H9 (cell line): ENCODE measurements around the gene CRYBB1. TPM values are rescaled to one million over a fixed set of nuclear protein-coding genes. Genes with fewer than 3 reads are reported as not detected.

Source experiments
- DNase-seq: peaks from one replicate; pipeline ENCODE4 v3.0.0-alpha.2; 2017
- H2AFZ ChIP-seq: one replicate; pipeline ENCODE4 v1.6.1; 2013; ENCODE audit warnings: mild to moderate bottlenecking, low read length, control low read depth, moderate library complexity
- H2AK5ac ChIP-seq: 2 replicates; pipeline ENCODE4 v1.6.1; 2013; ENCODE audit warnings: low read length, control low read depth, mixed read lengths; ENCODE audit not compliant: insufficient read length
- H2BK120ac ChIP-seq: one replicate; pipeline ENCODE4 v1.6.1; 2013; ENCODE audit warnings: low read depth, mild to moderate bottlenecking, low read length, control low read depth, inconsistent platforms; ENCODE audit not compliant: poor library complexity, severe bottlenecking
- H2BK12ac ChIP-seq: 2 replicates; pipeline ENCODE4 v1.6.1; 2013; ENCODE audit warnings: low read length, control low read depth, mixed read lengths, low read depth; ENCODE audit not compliant: insufficient read length
- H2BK15ac ChIP-seq: 2 replicates; pipeline ENCODE4 v1.6.1; 2013; ENCODE audit warnings: low read depth, low read length, control low read depth
- H2BK20ac ChIP-seq: one replicate; pipeline ENCODE4 v1.6.1; 2013; ENCODE audit warnings: low read depth, mild to moderate bottlenecking, low read length, control low read depth, inconsistent platforms; ENCODE audit not compliant: poor library complexity, severe bottlenecking
- H2BK5ac ChIP-seq: 2 replicates; pipeline ENCODE4 v1.6.1; 2013; ENCODE audit warnings: low read length, control low read depth, mixed read lengths; ENCODE audit not compliant: insufficient read length
- H3K14ac ChIP-seq: 2 replicates; pipeline ENCODE4 v1.6.1; 2013; ENCODE audit warnings: low read length, control low read depth; ENCODE audit not compliant: insufficient read depth
- H3K18ac ChIP-seq: 2 replicates; pipeline ENCODE4 v1.6.1; 2013; ENCODE audit warnings: low read depth, mild to moderate bottlenecking, mixed read lengths, low read length, control low read depth; ENCODE audit not compliant: insufficient read length
- H3K23ac ChIP-seq: 2 replicates; pipeline ENCODE4 v1.6.1; 2013; ENCODE audit warnings: low read length, control low read depth, mixed read lengths, low read depth; ENCODE audit not compliant: insufficient read length
- H3K23me2 ChIP-seq: 2 replicates; pipeline ENCODE4 v1.6.1; 2013; ENCODE audit warnings: low read depth, mild to moderate bottlenecking, mixed read lengths, low read length, control low read depth; ENCODE audit not compliant: insufficient read length, poor library complexity, severe bottlenecking
- H3K27ac ChIP-seq: 2 replicates; pipeline ENCODE4 v1.5.1; 2013; ENCODE audit warnings: low read length, control low read depth, mixed read lengths, low read depth; ENCODE audit not compliant: insufficient read length
- H3K27me3 ChIP-seq: 2 replicates; pipeline ENCODE4 v1.6.1; 2013; ENCODE audit warnings: low read length, control low read depth, inconsistent platforms; ENCODE audit not compliant: insufficient read depth
- H3K4ac ChIP-seq: 2 replicates; pipeline ENCODE4 v1.6.1; 2013; ENCODE audit warnings: low read depth, mild to moderate bottlenecking, control low read depth, inconsistent platforms, low read length, moderate library complexity
- H3K4me1 ChIP-seq: 2 replicates; pipeline ENCODE4 v1.6.1; 2013; ENCODE audit warnings: low read length, control low read depth, inconsistent platforms; ENCODE audit not compliant: insufficient read depth
- H3K4me2 ChIP-seq: 2 replicates; pipeline ENCODE4 v1.6.1; 2013; ENCODE audit warnings: low read length, control low read depth, mixed read lengths; ENCODE audit not compliant: insufficient read length, insufficient read depth
- H3K56ac ChIP-seq: 2 replicates; pipeline ENCODE4 v1.6.1; 2013; ENCODE audit warnings: low read depth, mild to moderate bottlenecking, mixed read lengths, low read length, control low read depth; ENCODE audit not compliant: insufficient read length
- H3K79me1 ChIP-seq: 2 replicates; pipeline ENCODE4 v1.6.1; 2013; ENCODE audit warnings: low read depth, mild to moderate bottlenecking, moderate library complexity, low read length, control low read depth, inconsistent platforms; ENCODE audit not compliant: insufficient read depth, poor library complexity, severe bottlenecking
- H3K79me2 ChIP-seq: 2 replicates; pipeline ENCODE4 v1.6.1; 2013; ENCODE audit warnings: low read length, control low read depth, inconsistent platforms; ENCODE audit not compliant: insufficient read depth
- H3K9ac ChIP-seq: 2 replicates; pipeline ENCODE4 v1.6.1; 2013; ENCODE audit warnings: low read length, control low read depth, mixed read lengths; ENCODE audit not compliant: insufficient read length; ENCODE audit errors: extremely low read depth
- H3K9me3 ChIP-seq: one replicate; pipeline ENCODE4 v1.6.1; 2013; ENCODE audit warnings: low read depth, low read length, inconsistent platforms; ENCODE audit not compliant: control insufficient read depth
- H3T11ph ChIP-seq: one replicate; pipeline ENCODE4 v1.6.1; 2013; ENCODE audit warnings: mild to moderate bottlenecking, low read length, control low read depth, inconsistent platforms
- H4K20me1 ChIP-seq: one replicate; pipeline ENCODE4 v1.6.1; 2013; ENCODE audit not compliant: control insufficient read depth, insufficient read length, insufficient read depth
- H4K5ac ChIP-seq: 2 replicates; pipeline ENCODE4 v1.6.1; 2013; ENCODE audit warnings: low read depth, mild to moderate bottlenecking, mixed read lengths, low read length, control low read depth; ENCODE audit not compliant: insufficient read length
- H4K8ac ChIP-seq: replicated peaks from 2 replicates; pipeline ENCODE4 v1.6.1; 2013; ENCODE audit warnings: low read length, control low read depth, mixed read lengths, low read depth; ENCODE audit not compliant: insufficient read length
- H4K91ac ChIP-seq: 2 replicates; pipeline ENCODE4 v1.6.1; 2013; ENCODE audit warnings: low read depth, mild to moderate bottlenecking, moderate library complexity, mixed read lengths, low read length, control low read depth; ENCODE audit not compliant: insufficient read length
- H3K27ac Mint-ChIP-seq, 3 experiments: 2 replicates in 2 of 3; 3 replicates in 1 of 3; pipeline ENCODE4 v1.8.0; 2020 to 2021; ENCODE audit warnings: mixed read lengths in 3 of 3, mild to moderate bottlenecking in 1 of 3, moderate library complexity in 1 of 3
- H3K27me3 Mint-ChIP-seq: 2 replicates; pipeline ENCODE4 v1.8.0; 2021; ENCODE audit warnings: low read depth, mild to moderate bottlenecking, moderate library complexity, mixed read lengths
- H3K36me3 Mint-ChIP-seq, 3 experiments: 2 replicates in 2 of 3; 3 replicates in 1 of 3; pipeline ENCODE4 v1.8.0; 2020 to 2021; ENCODE audit warnings: low read depth in 3 of 3, mixed read lengths in 3 of 3; ENCODE audit not compliant: insufficient read depth in 1 of 3
- H3K4me1 Mint-ChIP-seq, 2 experiments: 2 replicates each; pipeline ENCODE4 v1.8.0; 2020; ENCODE audit warnings: mixed read lengths in 2 of 2
- H3K4me3 Mint-ChIP-seq, 2 experiments: 2 replicates in 1 of 2; 3 replicates in 1 of 2; pipeline ENCODE4 v1.8.0; 2020 to 2021; ENCODE audit warnings: mild to moderate bottlenecking in 2 of 2, mixed read lengths in 2 of 2, moderate library complexity in 1 of 2
- H3K9me3 Mint-ChIP-seq, 2 experiments: 2 replicates in 1 of 2; 3 replicates in 1 of 2; pipeline ENCODE4 v1.8.0; 2020; ENCODE audit warnings: mild to moderate bottlenecking in 2 of 2, mixed read lengths in 2 of 2, moderate library complexity in 1 of 2
- CTCF ChIP-seq: fragments of 200-600 bp; sonication (generic); conservative IDR thresholded peaks from 3 replicates; pipeline ENCODE4 v1.8.0; 2021; ENCODE audit warnings: antibody characterized with exemption, mild to moderate bottlenecking
- WGBS: extraction: QIAGEN DNeasy Blood & Tissue Kit; methylation state at CpG from one replicate; pipeline ENCODE4 v1.1.7; 2013; ENCODE audit warnings: missing lambda C conversion rate, low lambda C conversion rate, mixed read lengths; ENCODE audit not compliant: insufficient read length; ENCODE audit errors: extremely low coverage; 5-methylcytosine and 5-hydroxymethylcytosine counted together
- total RNA-seq: library from RNA; stranded (reverse); gene quantifications from 2 replicates; pipeline ENCODE4 v1.2.1, GENCODE V29; 2021

The CRYBB1 gene
- total RNA-seq, 1 experiment from 2014 or later = 5.4 TPM

GRCh38 chr22:26589845-26590736, 27.7 kb downstream of the CRYBB1 start, which contains the start of gene TPST2:
TPST2 (minus strand) TSS chr22:26590132; CDS start chr22:26541630, 48,502 bp downstream.
- no peaks in the 10 kb centered on the region for H4K20me1 ChIP-seq
- H4K8ac ChIP-seq = no peak within 1 kb of the TSS
- H2BK5ac ChIP-seq = no peak within 1 kb of the TSS
- no peak within 1 kb of the TSS for H4K5ac ChIP-seq
- H3K4ac ChIP-seq = no peak within 1 kb of the TSS
- H3K23me2 ChIP-seq = no peaks in the 10 kb centered on the region
- no peak within 1 kb of the TSS for H2BK15ac ChIP-seq
- H3K27me3 Mint-ChIP-seq = peaks cover 3% of the 10 kb centered on the region
- no peak within 1 kb of the TSS for H3T11ph ChIP-seq
- H3K27me3 ChIP-seq = no peaks in the 10 kb centered on the region
- no CpG with 5 or more reads among the region's 72 CpGs for WGBS
- H3K79me2 ChIP-seq = peaks cover 28% of the 10 kb centered on the region; the same call in 1 of the 2 replicates
- H2BK120ac ChIP-seq = no peak within 1 kb of the TSS
- no peak within 1 kb of the TSS for H4K91ac ChIP-seq
- H3K4me3 Mint-ChIP-seq = peak within 1 kb of the TSS; percentile 85 to 93
- peak within 1 kb of the TSS in 2 of 3 experiments; percentile 57 to 91; a peak in 3 of 7 replicates for H3K27ac Mint-ChIP-seq
- H3K23ac ChIP-seq = no peak within 1 kb of the TSS
- H3K4me1 ChIP-seq = peaks cover 5% of the 10 kb centered on the region; the same call in 1 of the 2 replicates
- H3K9me3 Mint-ChIP-seq = peaks cover 0 to 3% of the 10 kb centered on the region in 2 experiments; a peak in 2 of 5 replicates
- H2BK12ac ChIP-seq = no peak within 1 kb of the TSS
- H3K27ac ChIP-seq = no peak within 1 kb of the TSS
- H3K9me3 ChIP-seq = no peaks in the 10 kb centered on the region
- H3K36me3 Mint-ChIP-seq = peaks cover 13 to 16% (median 14%) of the 10 kb centered on the region in 3 experiments
- no peak within 1 kb of the TSS for H3K18ac ChIP-seq
- H3K9ac ChIP-seq = peak within 1 kb of the TSS; percentile 51
- no peak within 1 kb of the TSS for H2BK20ac ChIP-seq
- no peak within 1 kb of the TSS for H3K56ac ChIP-seq
- peak; percentile 81 for DNase-seq
- peak within 1 kb of the TSS; percentile 11; the same call in 1 of the 2 replicates for H3K14ac ChIP-seq
- H2AFZ ChIP-seq = no peak within 1 kb of the TSS
- H3K4me2 ChIP-seq = peak within 1 kb of the TSS; percentile 79
- no peak for TF ChIP-seq CTCF
- H3K4me1 Mint-ChIP-seq = peaks cover 37 to 50% of the 10 kb centered on the region in 2 experiments
- H2AK5ac ChIP-seq = no peak within 1 kb of the TSS
- peaks cover 2% of the 10 kb centered on the region for H3K79me1 ChIP-seq
